ENCODE results near the gene HDGF. TPM values are rescaled to one million over a fixed set of nuclear protein-coding genes. Genes with fewer than 3 reads are reported as not detected.

The HDGF gene
- total RNA-seq, 1 experiment from 2014 or later = 817 TPM

- H3K4me3 ChIP-seq = no peak overlapping the region
- no peak for DNase-seq
- peaks cover 1% of the 10 kb centered on the region; the same call in 1 of the 2 replicates for H3K36me3 ChIP-seq
- no peaks in the 10 kb centered on the region for H3K9me3 ChIP-seq
- no peaks in the 10 kb centered on the region for H3K27me3 ChIP-seq
Measured at GRCh38 chr1:156714830-156715229, 36.6 kb downstream of the HDGF start.

DNA sequence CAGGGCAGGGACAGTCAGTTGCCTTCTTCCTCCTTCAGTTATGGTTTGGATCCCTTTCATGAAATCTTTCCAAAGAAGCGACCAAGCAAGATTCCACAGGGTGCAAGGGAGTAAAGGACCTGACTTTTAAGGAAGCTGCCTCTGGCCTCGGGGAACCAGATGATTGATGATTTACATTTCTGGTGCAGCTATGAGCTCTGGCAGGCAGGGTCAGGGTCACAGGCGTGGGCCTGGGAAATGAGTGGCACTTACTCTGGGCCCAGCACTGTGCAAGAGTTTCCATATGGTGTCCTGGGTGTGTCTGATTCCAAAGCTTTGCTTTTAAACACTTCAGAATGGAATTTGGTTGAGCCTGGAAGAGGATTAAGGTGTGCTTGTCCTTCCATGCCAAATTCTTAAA, 38.8 kb downstream of the HDGF start:
- Histone ChIP-seq H3K27me3 (no peaks in the 10 kb centered on the region), H3K36me3 (no peaks in the 10 kb centered on the region), H3K9me3 (no peaks in the 10 kb centered on the region), H3K4me3 (no peak overlapping the region)
- peak; percentile 66 for DNase-seq

GRCh38 chr1:156711011-156711817, 40.3 kb downstream of the HDGF start:
- no peaks in the 10 kb centered on the region for H3K27me3 ChIP-seq
- no peaks in the 10 kb centered on the region for H3K9me3 ChIP-seq
- DNase-seq = peak; percentile 36
- H3K4me3 ChIP-seq = no peak overlapping the region
- no peaks in the 10 kb centered on the region for H3K36me3 ChIP-seq

DNA sequence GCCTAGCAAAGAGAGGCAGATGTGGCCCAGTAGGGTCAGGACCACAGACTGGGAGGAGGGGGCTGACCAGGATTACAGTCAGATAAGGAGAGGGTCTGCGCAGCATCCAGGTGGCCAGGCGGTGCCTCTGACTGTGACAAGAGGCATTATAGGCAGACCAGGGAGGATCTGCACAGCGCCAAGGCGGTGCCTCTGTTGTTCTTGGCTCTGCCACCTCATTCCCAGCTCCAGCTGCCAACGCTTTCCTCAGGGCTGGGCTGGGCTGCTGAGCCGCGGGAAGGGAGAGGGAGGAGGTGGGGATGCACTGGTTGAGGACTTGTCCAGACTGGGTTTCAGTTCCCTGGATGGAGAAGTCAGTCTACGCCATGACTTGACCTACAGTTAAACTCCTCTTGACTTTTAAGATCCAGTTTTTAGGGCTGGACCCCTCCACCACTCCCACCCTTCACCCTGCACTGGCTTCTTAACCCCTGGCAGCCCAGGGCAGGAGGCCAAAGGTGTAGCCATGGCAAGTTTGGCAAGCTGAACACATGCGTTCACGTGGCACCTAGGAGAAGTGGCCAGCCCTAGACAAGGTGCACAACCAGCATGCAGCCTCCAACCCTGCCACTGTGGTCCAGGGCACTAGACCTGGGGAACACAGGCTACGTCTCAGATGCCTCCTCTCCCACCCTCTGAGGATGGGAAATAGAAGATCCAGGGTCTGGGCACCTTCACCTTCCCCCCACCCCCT, 41.6 kb downstream of the HDGF start:
- no peak overlapping the region for H3K4me3 ChIP-seq
- H3K36me3 ChIP-seq = no peaks in the 10 kb centered on the region
- H3K9me3 ChIP-seq = no peaks in the 10 kb centered on the region
- H3K27me3 ChIP-seq = no peaks in the 10 kb centered on the region
- peak; percentile 96 for DNase-seq

DNA sequence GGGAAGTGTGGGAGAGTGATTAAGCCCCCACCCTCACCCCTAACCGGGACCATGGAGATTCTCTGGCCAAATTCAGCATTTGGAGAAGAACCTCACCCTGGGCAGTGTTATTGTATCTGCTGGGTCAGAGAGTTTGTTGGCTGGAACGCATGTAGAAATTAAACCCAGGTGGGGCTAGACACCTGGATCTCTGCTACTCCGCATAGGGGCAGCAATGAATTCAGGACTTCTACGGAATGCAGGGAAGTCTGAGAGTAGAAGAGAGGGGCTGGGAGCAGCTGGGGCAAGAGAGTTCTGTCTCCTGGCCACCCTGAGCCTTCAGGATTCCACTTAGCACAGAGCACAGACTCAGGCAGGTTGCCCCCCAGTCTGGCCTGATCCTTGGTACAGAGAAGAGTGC, 42.4 kb downstream of the HDGF start:
- DNase-seq = no peak
- Histone ChIP-seq H3K4me3 (no peak overlapping the region), H3K27me3 (no peaks in the 10 kb centered on the region), H3K9me3 (no peaks in the 10 kb centered on the region), H3K36me3 (peaks cover 2% of the 10 kb centered on the region; the same call in 1 of the 2 replicates)

GRCh38 chr1:156708218-156708661, 43.2 kb downstream of the HDGF start:
- peaks cover 2% of the 10 kb centered on the region; the same call in 1 of the 2 replicates for H3K36me3 ChIP-seq
- H3K27me3 ChIP-seq = no peaks in the 10 kb centered on the region
- no peak for DNase-seq
- H3K4me3 ChIP-seq = no peak overlapping the region
- H3K9me3 ChIP-seq = no peaks in the 10 kb centered on the region

GRCh38 chr1:156707417-156708217, 43.9 kb downstream of the HDGF start:
- Histone ChIP-seq H3K36me3 (peaks cover 2% of the 10 kb centered on the region; the same call in 1 of the 2 replicates), H3K27me3 (no peaks in the 10 kb centered on the region), H3K4me3 (no peak overlapping the region), H3K9me3 (no peaks in the 10 kb centered on the region)
- DNase-seq = peak; percentile 83

GRCh38 chr1:156706657-156707416, 44.6 kb downstream of the HDGF start:
- peaks cover 2% of the 10 kb centered on the region; the same call in 1 of the 2 replicates for H3K36me3 ChIP-seq
- H3K4me3 ChIP-seq = no peak overlapping the region
- no peaks in the 10 kb centered on the region for H3K27me3 ChIP-seq
- no peak for DNase-seq
- no peaks in the 10 kb centered on the region for H3K9me3 ChIP-seq

- Histone ChIP-seq H3K9me3 (no peaks in the 10 kb centered on the region), H3K4me3 (peak overlapping the region; percentile 42), H3K27me3 (no peaks in the 10 kb centered on the region), H3K36me3 (peaks cover 2% of the 10 kb centered on the region; the same call in 1 of the 2 replicates)
- peak; percentile 58 for DNase-seq
Measured at GRCh38 chr1:156705918-156706656, 45.4 kb downstream of the HDGF start.

DNA sequence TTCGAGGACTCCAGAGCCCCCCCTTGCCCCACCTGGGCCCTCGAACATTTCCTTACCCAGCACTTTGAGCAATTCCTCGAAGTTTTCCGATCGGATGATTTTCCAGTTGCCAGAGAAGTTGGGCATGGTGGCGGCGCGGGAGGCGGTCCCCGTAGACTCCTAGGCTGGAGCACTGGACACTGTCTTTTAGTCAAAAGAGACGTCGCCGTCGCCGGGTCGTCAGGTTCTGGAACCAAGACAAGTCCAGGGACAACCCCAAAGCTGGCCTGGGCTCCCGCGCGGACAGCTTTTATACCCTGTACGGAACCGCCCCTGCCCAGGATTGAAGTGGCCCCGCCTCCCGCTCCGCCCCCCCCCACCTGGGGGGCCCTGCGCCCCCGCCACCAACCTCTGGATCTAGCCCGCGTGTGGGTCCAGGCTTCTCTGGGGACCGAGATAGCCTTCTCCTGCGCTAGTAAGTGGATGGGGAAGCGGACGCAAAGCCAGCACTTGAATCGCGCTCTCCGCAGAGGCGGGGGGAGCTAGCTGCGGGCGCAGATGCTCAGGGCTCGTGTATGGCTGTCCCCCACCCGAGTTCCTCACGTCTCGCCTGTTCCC, 46.1 kb downstream of the HDGF start, which contains the start of gene CRABP2:
TSS of gene CRABP2 (minus strand) at position 263 of the 597 bp plus-strand sequence. CDS start at position 126, 137 bp downstream.
- Histone ChIP-seq H3K9me3 (no peaks in the 10 kb centered on the region), H3K4me3 (peak within 1 kb of the TSS; percentile 42), H3K36me3 (peaks cover 2% of the 10 kb centered on the region; the same call in 1 of the 2 replicates), H3K27me3 (no peaks in the 10 kb centered on the region)
- DNase-seq = peak; percentile 37

DNA sequence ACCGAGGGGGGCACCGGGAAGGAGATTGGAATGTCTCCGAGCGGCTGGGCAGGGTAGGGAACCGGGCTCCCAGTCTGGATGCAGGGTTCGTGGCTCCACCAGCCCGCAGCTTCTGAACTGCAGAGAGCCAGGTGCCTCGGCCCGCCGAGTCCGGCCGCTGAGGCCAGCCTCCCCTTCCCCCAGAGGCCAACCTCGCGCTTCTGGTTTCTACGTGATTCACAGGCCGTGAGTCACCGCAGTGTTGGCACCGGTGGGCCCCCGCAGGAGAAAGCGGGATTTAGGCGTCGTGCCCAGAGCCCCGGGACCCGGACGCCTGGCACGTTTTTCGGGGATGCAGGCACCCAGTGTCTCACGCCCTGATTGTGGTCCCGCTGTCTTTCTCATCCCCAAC, 46.5 kb downstream of the HDGF start:
- Histone ChIP-seq H3K4me3 (peak overlapping the region; percentile 42), H3K9me3 (no peaks in the 10 kb centered on the region), H3K36me3 (peaks cover 2% of the 10 kb centered on the region), H3K27me3 (no peaks in the 10 kb centered on the region)
- peak; percentile 92 for DNase-seq

GRCh38 chr1:156704166-156704711, 47.2 kb downstream of the HDGF start:
- H3K27me3 ChIP-seq = no peaks in the 10 kb centered on the region
- H3K36me3 ChIP-seq = peaks cover 2% of the 10 kb centered on the region
- H3K9me3 ChIP-seq = no peaks in the 10 kb centered on the region
- DNase-seq = no peak
- H3K4me3 ChIP-seq = peak overlapping the region; percentile 42

GRCh38 chr1:156703741-156704140, 47.7 kb downstream of the HDGF start:
- peak; percentile 39 for DNase-seq
- H3K4me3 ChIP-seq = no peak overlapping the region
- peaks cover 2% of the 10 kb centered on the region for H3K36me3 ChIP-seq
- no peaks in the 10 kb centered on the region for H3K27me3 ChIP-seq
- H3K9me3 ChIP-seq = no peaks in the 10 kb centered on the region

- peaks cover 2% of the 10 kb centered on the region for H3K36me3 ChIP-seq
- no peak for DNase-seq
- no peaks in the 10 kb centered on the region for H3K9me3 ChIP-seq
- H3K27me3 ChIP-seq = no peaks in the 10 kb centered on the region
- H3K4me3 ChIP-seq = no peak overlapping the region
Measured at GRCh38 chr1:156703336-156703735, 48.1 kb downstream of the HDGF start.

All from MG63 (cell line).